HepG2 (cell line): ENCODE results near the gene GORASP2. TPM values are rescaled to one million over a fixed set of nuclear protein-coding genes. Genes with fewer than 3 reads are reported as not detected.

Experiments
- ATAD3A ChIP-seq: sonication (generic); formaldehyde crosslinking; IDR thresholded peaks from 2 replicates; pipeline ENCODE4 v1.4.0; 2020; ENCODE audit warnings: missing genetic modification reagents
- BRCA1 ChIP-seq: sonication (generic); formaldehyde crosslinking; IDR thresholded peaks from 2 replicates; pipeline ENCODE4 v1.4.0; 2020; ENCODE audit warnings: missing genetic modification reagents
- CBFB ChIP-seq: sonication (generic); formaldehyde crosslinking; IDR thresholded peaks from 2 replicates; pipeline ENCODE4 v1.4.0; 2020; ENCODE audit warnings: missing genetic modification reagents
- CHD2 ChIP-seq: IDR thresholded peaks from 2 replicates; pipeline ENCODE4 v1.6.1; 2011; ENCODE audit warnings: low read depth, low read length, improper control_type of control experiment
- FOXO4 ChIP-seq: sonication (generic); formaldehyde crosslinking; conservative IDR thresholded peaks from 2 replicates; pipeline ENCODE4 v1.8.1; 2023; ENCODE audit warnings: missing genetic modification reagents
- KAT2B ChIP-seq: fragments of 150-350 bp; IDR thresholded peaks from 2 replicates; pipeline ENCODE4 v1.6.1; 2014; ENCODE audit warnings: low read depth, low read length, borderline replicate concordance
- MBD4 ChIP-seq: IDR thresholded peaks from 2 replicates; pipeline ENCODE4 v1.6.1; 2012; ENCODE audit warnings: low read length, inconsistent platforms, borderline replicate concordance
- MTA3 ChIP-seq: sonication (generic); formaldehyde crosslinking; IDR thresholded peaks from 2 replicates; pipeline ENCODE4 v1.4.0; 2020; ENCODE audit warnings: missing genetic modification reagents
- NR3C1 ChIP-seq: sonication (generic); formaldehyde crosslinking; IDR thresholded peaks from 2 replicates; pipeline ENCODE4 v1.4.0; 2020; ENCODE audit warnings: missing genetic modification reagents
- POLR2A ChIP-seq, 2 experiments: IDR thresholded peaks; 2 replicates each; pipeline ENCODE4 v1.6.1; 2011; ENCODE audit warnings: low read depth in 2 of 2, low read length in 2 of 2, mild to moderate bottlenecking in 1 of 2, moderate library complexity in 1 of 2; ENCODE audit not compliant: insufficient read depth in 1 of 2
- SETDB1 ChIP-seq: sonication (generic); formaldehyde crosslinking; IDR thresholded peaks from 2 replicates; pipeline ENCODE4 v1.5.1; 2020; ENCODE audit warnings: missing genetic modification reagents, mild to moderate bottlenecking, borderline replicate concordance
- SMYD3 ChIP-seq: sonication (generic); formaldehyde crosslinking; IDR thresholded peaks from 2 replicates; pipeline ENCODE4 v1.8.1; 2023; ENCODE audit warnings: mild to moderate bottlenecking, missing genetic modification reagents
- TBX2 ChIP-seq: sonication (generic); formaldehyde crosslinking; IDR thresholded peaks from 2 replicates; pipeline ENCODE4 v1.5.0; 2020; ENCODE audit warnings: missing genetic modification reagents, mild to moderate bottlenecking, borderline replicate concordance
- TFE3 ChIP-seq: IDR thresholded peaks from 2 replicates; pipeline ENCODE4 v1.6.1; 2016
- UBTF ChIP-seq: sonication (generic); formaldehyde crosslinking; IDR thresholded peaks from 2 replicates; pipeline ENCODE4 v1.4.0; 2020; ENCODE audit warnings: mild to moderate bottlenecking, missing genetic modification reagents
- ZBTB26 ChIP-seq: IDR thresholded peaks from 2 replicates; pipeline ENCODE4 v1.6.1; 2016; ENCODE audit warnings: missing compliant biosample characterization, missing genetic modification reagents, borderline replicate concordance
- ZFYVE20 ChIP-seq: sonication (generic); formaldehyde crosslinking; IDR thresholded peaks from 2 replicates; pipeline ENCODE4 v1.8.0; 2023; ENCODE audit warnings: low read depth, mild to moderate bottlenecking, moderate library complexity, missing genetic modification reagents, borderline replicate concordance
- ZKSCAN1 ChIP-seq: fragments of 150-350 bp; IDR thresholded peaks from 2 replicates; pipeline ENCODE4 v1.6.1; 2014; ENCODE audit warnings: low read length
- ZNF121 ChIP-seq: sonication (generic); formaldehyde crosslinking; IDR thresholded peaks from 2 replicates; pipeline ENCODE4 v1.5.0; 2020; ENCODE audit warnings: mild to moderate bottlenecking, missing genetic modification reagents
- ZNF274 ChIP-seq: sonication (generic); formaldehyde crosslinking; IDR thresholded peaks from 2 replicates; pipeline ENCODE4 v1.5.1; 2020; ENCODE audit warnings: mild to moderate bottlenecking, missing genetic modification reagents
- ZNF557 ChIP-seq: sonication (generic); formaldehyde crosslinking; IDR thresholded peaks from 2 replicates; pipeline ENCODE4 v1.4.0; 2020; ENCODE audit warnings: missing genetic modification reagents
- ZNF704 ChIP-seq: sonication (generic); formaldehyde crosslinking; IDR thresholded peaks from 2 replicates; pipeline ENCODE4 v1.8.1; 2023; ENCODE audit warnings: mild to moderate bottlenecking, inconsistent platforms, moderate library complexity, missing genetic modification reagents, borderline replicate concordance
- ZNF768 ChIP-seq: sonication (generic); formaldehyde crosslinking; IDR thresholded peaks from 2 replicates; pipeline ENCODE4 v1.4.0; 2020; ENCODE audit warnings: missing genetic modification reagents
- polyA plus RNA-seq, 8 experiments: library from polyadenylated mRNA; depleted of rRNA in 3 of 8; stranded (reverse) in 7 of 8; unstranded in 1 of 8; fragments of >200 nt; fragmentation: Illumina TruSeq in 4 of 8; extraction: Trizol in 4 of 8; gene quantifications; 2 replicates each; pipeline versions ENCODE4 v1.2.1 to v1.2.3, GENCODE V29; 2011 to 2016; ENCODE audit warnings: low read depth in 4 of 8, missing spikeins in 1 of 8, mixed read lengths in 1 of 8; ENCODE audit not compliant: insufficient read depth in 1 of 8
- total RNA-seq, 5 experiments: library from RNA; depleted of rRNA; stranded (reverse); fragments of >200 nt; fragmentation: Illumina TruSeq; extraction: Trizol; gene quantifications; 2 replicates each; pipeline ENCODE4 v1.2.3, GENCODE V29; 2016; ENCODE audit warnings: low read depth in 1 of 5

Gene GORASP2
- total and polyA plus RNA-seq, 2 of the 13 experiments (the other 11 are each of a cell fraction or from before 2014, with no cell fraction given), result 103 to 239 TPM

- TF ChIP-seq TFE3 (CRISPR knock-in tag) (no peak), ZNF768 (CRISPR knock-in tag) (no peak), KAT2B (no peak), NR3C1 (CRISPR knock-in tag) (no peak), BRCA1 (CRISPR knock-in tag) (no peak), ZNF121 (no peak), ATAD3A (CRISPR knock-in tag) (no peak), MBD4 (peak; percentile 61; the same call in 1 of the 2 replicates), ZNF274 (CRISPR knock-in tag) (no peak), SETDB1 (no peak), ZBTB26 (CRISPR knock-in tag) (no peak), ZNF557 (no peak), UBTF (CRISPR knock-in tag) (no peak), FOXO4 (0 out of 2 replicates have a peak, but pooled peaks have one; percentile 39), CHD2 (0 out of 2 replicates have a peak, but pooled peaks have one; percentile 19), MTA3 (CRISPR knock-in tag) (no peak), CBFB (CRISPR knock-in tag) (no peak), POLR2A (IDR thresholded peaks at IDR 0.05; ENCODE audit: insufficient read depth in 1 of 2, low read depth in 2 of 2, low read length in 2 of 2) (no peak), SMYD3 (CRISPR knock-in tag) (0 out of 2 replicates have a peak, but pooled peaks have one; percentile 6), ZKSCAN1 (no peak), ZFYVE20 (CRISPR knock-in tag) (no peak), TBX2 (CRISPR knock-in tag) (0 out of 2 replicates have a peak, but pooled peaks have one; percentile 21), ZNF704 (CRISPR knock-in tag) (no peak)
Observed at GRCh38 chr2:170968205-170969003, 39.4 kb downstream of the GORASP2 start (continued).
